WTC11 (cell line): ENCODE results near the gene DNPEP. TPM values are rescaled to one million over a fixed set of nuclear protein-coding genes. Genes with fewer than 3 reads are reported as not detected.

Experiments used
- ATAC-seq: fragments of 200-7000 bp; cut with Tn5 transposase; 2 replicates; pipeline ENCODE4 v1.10.0; 2021; ENCODE audit warnings: mild to moderate bottlenecking, moderate library complexity
- CTCF ChIA-PET: fragments of 300-600 bp; sonication (Branson Sonifier 250); formaldehyde crosslinking; loops from one replicate; lab custom pipeline; 2021; ENCODE audit warnings: antibody characterized with exemption; lab: Charles Lee
- POLR2A ChIA-PET: fragments of 350-600 bp; sonication (Branson Sonifier 250); formaldehyde crosslinking; loops from one replicate; lab custom pipeline; 2021; ENCODE audit warnings: antibody characterized with exemption; lab: Charles Lee
- DNase-seq: peaks from one replicate; pipeline ENCODE4 v3.0.0; 2021; ENCODE audit warnings: low spot score
- H3K27ac Mint-ChIP-seq: 2 replicates; pipeline ENCODE4 v1.8.0; 2021; ENCODE audit warnings: mixed read lengths
- H3K27me3 Mint-ChIP-seq: 2 replicates; pipeline ENCODE4 v1.8.0; 2021; ENCODE audit warnings: low read depth, mild to moderate bottlenecking, moderate library complexity, mixed read lengths
- H3K36me3 Mint-ChIP-seq: 2 replicates; pipeline ENCODE4 v1.8.0; 2021; ENCODE audit warnings: mixed read lengths
- H3K4me1 Mint-ChIP-seq: 2 replicates; pipeline ENCODE4 v1.8.0; 2022; ENCODE audit warnings: mixed read lengths
- H3K4me3 Mint-ChIP-seq: 2 replicates; pipeline ENCODE4 v1.8.0; 2021; ENCODE audit warnings: mild to moderate bottlenecking, moderate library complexity, mixed read lengths
- H3K9me3 Mint-ChIP-seq: 2 replicates; pipeline ENCODE4 v1.8.0; 2021; ENCODE audit warnings: mixed read lengths
- ATF1 ChIP-seq: sonication (generic); formaldehyde crosslinking; IDR thresholded peaks from 2 replicates; pipeline ENCODE4 v1.8.1; 2023; ENCODE audit warnings: mild to moderate bottlenecking, moderate library complexity, missing genetic modification reagents
- EMX1 ChIP-seq: fragments of 250-450 bp; sonication (Bioruptor Pico); IDR thresholded peaks from 2 replicates; pipeline ENCODE4 v1.8.0; 2021; ENCODE audit warnings: mild to moderate bottlenecking
- GRHL2 ChIP-seq: fragments of 250-450 bp; sonication (Bioruptor Pico); IDR thresholded peaks from 2 replicates; pipeline ENCODE4 v1.8.0; 2022; ENCODE audit warnings: mild to moderate bottlenecking, moderate library complexity; ENCODE audit not compliant: insufficient replicate concordance, severe bottlenecking
- GTF2I ChIP-seq: fragments of 250-450 bp; sonication (Bioruptor Pico); conservative IDR thresholded peaks from 2 replicates; pipeline ENCODE4 v1.4.0; 2021; ENCODE audit warnings: mild to moderate bottlenecking
- JUN ChIP-seq: sonication (generic); formaldehyde crosslinking; IDR thresholded peaks from 2 replicates; pipeline ENCODE4 v1.8.0; 2023; ENCODE audit warnings: mild to moderate bottlenecking, missing genetic modification reagents
- NFATC4 ChIP-seq: fragments of 250-450 bp; sonication (Bioruptor Pico); IDR thresholded peaks from 2 replicates; pipeline ENCODE4 v1.9.0; 2021; ENCODE audit warnings: mild to moderate bottlenecking
- RORB ChIP-seq: fragments of 250-450 bp; sonication (Bioruptor Pico); IDR thresholded peaks from 2 replicates; pipeline ENCODE4 v1.9.0; 2021; ENCODE audit warnings: mild to moderate bottlenecking
- SMAD3 ChIP-seq: sonication (generic); formaldehyde crosslinking; IDR thresholded peaks from 2 replicates; pipeline ENCODE4 v1.8.0; 2022; ENCODE audit warnings: missing genetic modification reagents, mild to moderate bottlenecking, borderline replicate concordance
- SOX15 ChIP-seq: fragments of 250-450 bp; sonication (Bioruptor Pico); IDR thresholded peaks from 2 replicates; pipeline ENCODE4 v1.9.0; 2021; ENCODE audit warnings: mild to moderate bottlenecking
- TEAD4 ChIP-seq: sonication (generic); formaldehyde crosslinking; IDR thresholded peaks from 2 replicates; pipeline ENCODE4 v1.8.0; 2022; ENCODE audit warnings: mild to moderate bottlenecking, missing genetic modification reagents
- ZNF121 ChIP-seq: sonication (generic); formaldehyde crosslinking; IDR thresholded peaks from 2 replicates; pipeline ENCODE4 v1.8.0; 2023; ENCODE audit warnings: missing genetic modification reagents
- ZNF232 ChIP-seq: sonication (generic); formaldehyde crosslinking; IDR thresholded peaks from 2 replicates; pipeline ENCODE4 v1.8.0; 2022; ENCODE audit warnings: mild to moderate bottlenecking, missing genetic modification reagents
- ZNF396 ChIP-seq: fragments of 250-450 bp; sonication (Bioruptor Pico); IDR thresholded peaks from 2 replicates; pipeline ENCODE4 v1.8.0; 2021; ENCODE audit warnings: mild to moderate bottlenecking, moderate library complexity, borderline replicate concordance
- ZNF671 ChIP-seq: fragments of 250-450 bp; sonication (Bioruptor Pico); IDR thresholded peaks from 2 replicates; pipeline ENCODE4 v1.8.0; 2021; ENCODE audit warnings: mild to moderate bottlenecking
- total RNA-seq: library from RNA; stranded (reverse); gene quantifications from 3 replicates; pipeline ENCODE4 v1.2.3, GENCODE V29; 2021
- TF ChIP-seq, protein P1 (sequence below): sonication (generic); formaldehyde crosslinking; IDR thresholded peaks from 2 replicates; pipeline ENCODE4 v1.8.1; 2023; ENCODE audit warnings: mild to moderate bottlenecking, missing genetic modification reagents
- TF ChIP-seq, protein P2 (sequence below): sonication (generic); formaldehyde crosslinking; IDR thresholded peaks from 2 replicates; pipeline ENCODE4 v1.8.1; 2022; ENCODE audit warnings: low read depth, missing genetic modification reagents, borderline replicate concordance
- TF ChIP-seq, protein P3 (sequence below): sonication (generic); formaldehyde crosslinking; IDR thresholded peaks from 2 replicates; pipeline ENCODE4 v1.8.0; 2022; ENCODE audit warnings: mild to moderate bottlenecking, missing genetic modification reagents
- TF ChIP-seq, protein P4 (sequence below): fragments of 250-450 bp; sonication (Bioruptor Pico); IDR thresholded peaks from 2 replicates; pipeline ENCODE4 v1.9.0; 2021; ENCODE audit warnings: mild to moderate bottlenecking, borderline replicate concordance
- TF ChIP-seq, protein P5 (sequence below): sonication (generic); formaldehyde crosslinking; IDR thresholded peaks from 2 replicates; pipeline ENCODE4 v1.8.0; 2022; ENCODE audit warnings: missing genetic modification reagents
- TF ChIP-seq, protein P6 (sequence below): sonication (generic); formaldehyde crosslinking; IDR thresholded peaks from 2 replicates; pipeline ENCODE4 v1.8.1; 2022; ENCODE audit warnings: mild to moderate bottlenecking, missing genetic modification reagents, moderate library complexity, borderline replicate concordance
- TF ChIP-seq, protein P7 (sequence below): sonication (generic); formaldehyde crosslinking; IDR thresholded peaks from 2 replicates; pipeline ENCODE4 v1.8.1; 2023; ENCODE audit warnings: mild to moderate bottlenecking, missing genetic modification reagents

The DNPEP gene
- total RNA-seq, 1 experiment from 2014 or later, result 67.6 TPM

DNA sequence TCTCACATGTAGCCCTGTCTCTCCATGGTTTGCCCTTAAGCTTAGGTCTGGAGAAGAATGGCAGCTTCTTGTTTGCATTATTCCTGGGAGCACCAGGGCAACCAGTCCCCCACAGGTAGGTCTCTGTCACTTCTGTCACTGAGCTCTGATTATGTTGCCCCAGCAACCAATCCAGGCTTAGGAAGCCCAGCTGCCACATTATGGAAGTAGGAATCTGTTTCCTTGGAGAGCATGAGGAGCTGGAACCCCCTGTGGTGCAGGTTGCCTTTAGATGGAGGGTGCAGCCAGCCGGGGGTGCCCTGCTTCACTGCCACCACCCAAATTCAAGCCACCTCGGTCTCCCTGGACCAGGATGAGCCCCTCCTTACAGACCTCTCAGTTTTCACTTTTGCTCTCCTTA lies 60.0 kb downstream of the DNPEP start (continued):
- no peak for TF ChIP-seq SOX15 (CRISPR knock-in tag)
- TF ChIP-seq ZNF396 (CRISPR knock-in tag), result no peak
- no peak for TF ChIP-seq GTF2I (CRISPR knock-in tag)
- no peak for TF ChIP-seq ATF1 (CRISPR knock-in tag)
- TF ChIP-seq ZNF232, result no peak
- TF ChIP-seq, protein P1, sequence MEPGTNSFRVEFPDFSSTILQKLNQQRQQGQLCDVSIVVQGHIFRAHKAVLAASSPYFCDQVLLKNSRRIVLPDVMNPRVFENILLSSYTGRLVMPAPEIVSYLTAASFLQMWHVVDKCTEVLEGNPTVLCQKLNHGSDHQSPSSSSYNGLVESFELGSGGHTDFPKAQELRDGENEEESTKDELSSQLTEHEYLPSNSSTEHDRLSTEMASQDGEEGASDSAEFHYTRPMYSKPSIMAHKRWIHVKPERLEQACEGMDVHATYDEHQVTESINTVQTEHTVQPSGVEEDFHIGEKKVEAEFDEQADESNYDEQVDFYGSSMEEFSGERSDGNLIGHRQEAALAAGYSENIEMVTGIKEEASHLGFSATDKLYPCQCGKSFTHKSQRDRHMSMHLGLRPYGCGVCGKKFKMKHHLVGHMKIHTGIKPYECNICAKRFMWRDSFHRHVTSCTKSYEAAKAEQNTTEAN (CRISPR knock-in tag), result no peak
- TF ChIP-seq, all 79 proteins: peak for 0

DNA sequence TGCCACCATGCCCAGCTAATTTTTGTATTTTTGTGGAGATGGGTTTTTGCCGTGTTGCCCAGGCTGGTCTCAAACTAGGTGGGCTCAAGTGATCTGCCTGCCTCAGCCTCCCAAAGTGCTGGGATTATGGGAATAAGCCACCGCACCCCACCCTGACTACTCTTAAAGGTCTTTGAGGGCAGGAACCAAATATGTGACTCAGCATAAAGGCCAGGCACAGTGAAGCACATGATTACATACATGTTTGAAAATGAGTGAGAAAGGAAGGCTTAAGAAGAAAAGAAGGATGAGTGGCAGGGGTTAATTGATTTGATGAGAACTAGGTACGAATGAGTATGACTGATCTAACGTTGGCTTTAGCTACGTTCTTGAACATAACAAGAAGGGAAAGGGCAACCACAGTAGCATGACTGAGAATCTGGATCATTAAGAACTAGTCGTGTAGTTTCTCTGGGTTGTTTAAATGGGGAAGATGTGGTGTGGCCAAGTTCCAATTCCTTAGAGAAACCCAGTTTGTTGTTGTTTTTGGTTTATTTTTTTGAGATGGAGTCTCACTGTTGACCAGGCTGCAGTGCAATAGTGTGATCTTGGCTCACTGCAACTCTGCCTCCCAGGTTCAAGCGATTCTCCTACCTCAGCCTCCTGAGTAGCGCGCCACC lies 61.9 kb downstream of the DNPEP start:
- Mint-ChIP-seq H3K27ac (no peak overlapping the region), H3K4me1 (no peaks in the 10 kb centered on the region), H3K9me3 (no peaks in the 10 kb centered on the region), H3K36me3 (no peaks in the 10 kb centered on the region), H3K27me3 (peaks cover 67% of the 10 kb centered on the region), H3K4me3 (no peak overlapping the region)
- ChIA-PET CTCF (interaction anchor here (1.0 kb wide), 1 partner anchor 31 kb away, joined by 4 read pairs; no protein-coding TSS in a partner anchor), POLR2A (no interaction called here)
- ATAC-seq, result no peak
- DNase-seq, result no peak
- TF ChIP-seq RORB (CRISPR knock-in tag) (no peak), NFATC4 (CRISPR knock-in tag) (no peak), GRHL2 (no peak), SMAD3 (CRISPR knock-in tag) (no peak), JUN (CRISPR knock-in tag) (no peak), ZNF671 (CRISPR knock-in tag) (no peak), EMX1 (no peak), ZNF121 (CRISPR knock-in tag) (no peak), TEAD4 (CRISPR knock-in tag) (no peak), GTF2I (CRISPR knock-in tag) (no peak)
- TF ChIP-seq, protein P2, sequence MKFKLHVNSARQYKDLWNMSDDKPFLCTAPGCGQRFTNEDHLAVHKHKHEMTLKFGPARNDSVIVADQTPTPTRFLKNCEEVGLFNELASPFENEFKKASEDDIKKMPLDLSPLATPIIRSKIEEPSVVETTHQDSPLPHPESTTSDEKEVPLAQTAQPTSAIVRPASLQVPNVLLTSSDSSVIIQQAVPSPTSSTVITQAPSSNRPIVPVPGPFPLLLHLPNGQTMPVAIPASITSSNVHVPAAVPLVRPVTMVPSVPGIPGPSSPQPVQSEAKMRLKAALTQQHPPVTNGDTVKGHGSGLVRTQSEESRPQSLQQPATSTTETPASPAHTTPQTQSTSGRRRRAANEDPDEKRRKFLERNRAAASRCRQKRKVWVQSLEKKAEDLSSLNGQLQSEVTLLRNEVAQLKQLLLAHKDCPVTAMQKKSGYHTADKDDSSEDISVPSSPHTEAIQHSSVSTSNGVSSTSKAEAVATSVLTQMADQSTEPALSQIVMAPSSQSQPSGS, result no peak
- TF ChIP-seq, protein P3, sequence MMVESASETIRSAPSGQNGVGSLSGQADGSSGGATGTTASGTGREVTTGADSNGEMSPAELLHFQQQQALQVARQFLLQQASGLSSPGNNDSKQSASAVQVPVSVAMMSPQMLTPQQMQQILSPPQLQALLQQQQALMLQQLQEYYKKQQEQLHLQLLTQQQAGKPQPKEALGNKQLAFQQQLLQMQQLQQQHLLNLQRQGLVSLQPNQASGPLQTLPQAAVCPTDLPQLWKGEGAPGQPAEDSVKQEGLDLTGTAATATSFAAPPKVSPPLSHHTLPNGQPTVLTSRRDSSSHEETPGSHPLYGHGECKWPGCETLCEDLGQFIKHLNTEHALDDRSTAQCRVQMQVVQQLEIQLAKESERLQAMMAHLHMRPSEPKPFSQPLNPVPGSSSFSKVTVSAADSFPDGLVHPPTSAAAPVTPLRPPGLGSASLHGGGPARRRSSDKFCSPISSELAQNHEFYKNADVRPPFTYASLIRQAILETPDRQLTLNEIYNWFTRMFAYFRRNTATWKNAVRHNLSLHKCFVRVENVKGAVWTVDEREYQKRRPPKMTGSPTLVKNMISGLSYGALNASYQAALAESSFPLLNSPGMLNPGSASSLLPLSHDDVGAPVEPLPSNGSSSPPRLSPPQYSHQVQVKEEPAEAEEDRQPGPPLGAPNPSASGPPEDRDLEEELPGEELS (CRISPR knock-in tag), result no peak
- TF ChIP-seq, protein P4, sequence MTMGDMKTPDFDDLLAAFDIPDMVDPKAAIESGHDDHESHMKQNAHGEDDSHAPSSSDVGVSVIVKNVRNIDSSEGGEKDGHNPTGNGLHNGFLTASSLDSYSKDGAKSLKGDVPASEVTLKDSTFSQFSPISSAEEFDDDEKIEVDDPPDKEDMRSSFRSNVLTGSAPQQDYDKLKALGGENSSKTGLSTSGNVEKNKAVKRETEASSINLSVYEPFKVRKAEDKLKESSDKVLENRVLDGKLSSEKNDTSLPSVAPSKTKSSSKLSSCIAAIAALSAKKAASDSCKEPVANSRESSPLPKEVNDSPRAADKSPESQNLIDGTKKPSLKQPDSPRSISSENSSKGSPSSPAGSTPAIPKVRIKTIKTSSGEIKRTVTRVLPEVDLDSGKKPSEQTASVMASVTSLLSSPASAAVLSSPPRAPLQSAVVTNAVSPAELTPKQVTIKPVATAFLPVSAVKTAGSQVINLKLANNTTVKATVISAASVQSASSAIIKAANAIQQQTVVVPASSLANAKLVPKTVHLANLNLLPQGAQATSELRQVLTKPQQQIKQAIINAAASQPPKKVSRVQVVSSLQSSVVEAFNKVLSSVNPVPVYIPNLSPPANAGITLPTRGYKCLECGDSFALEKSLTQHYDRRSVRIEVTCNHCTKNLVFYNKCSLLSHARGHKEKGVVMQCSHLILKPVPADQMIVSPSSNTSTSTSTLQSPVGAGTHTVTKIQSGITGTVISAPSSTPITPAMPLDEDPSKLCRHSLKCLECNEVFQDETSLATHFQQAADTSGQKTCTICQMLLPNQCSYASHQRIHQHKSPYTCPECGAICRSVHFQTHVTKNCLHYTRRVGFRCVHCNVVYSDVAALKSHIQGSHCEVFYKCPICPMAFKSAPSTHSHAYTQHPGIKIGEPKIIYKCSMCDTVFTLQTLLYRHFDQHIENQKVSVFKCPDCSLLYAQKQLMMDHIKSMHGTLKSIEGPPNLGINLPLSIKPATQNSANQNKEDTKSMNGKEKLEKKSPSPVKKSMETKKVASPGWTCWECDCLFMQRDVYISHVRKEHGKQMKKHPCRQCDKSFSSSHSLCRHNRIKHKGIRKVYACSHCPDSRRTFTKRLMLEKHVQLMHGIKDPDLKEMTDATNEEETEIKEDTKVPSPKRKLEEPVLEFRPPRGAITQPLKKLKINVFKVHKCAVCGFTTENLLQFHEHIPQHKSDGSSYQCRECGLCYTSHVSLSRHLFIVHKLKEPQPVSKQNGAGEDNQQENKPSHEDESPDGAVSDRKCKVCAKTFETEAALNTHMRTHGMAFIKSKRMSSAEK (CRISPR knock-in tag), result no peak
- TF ChIP-seq, protein P5, sequence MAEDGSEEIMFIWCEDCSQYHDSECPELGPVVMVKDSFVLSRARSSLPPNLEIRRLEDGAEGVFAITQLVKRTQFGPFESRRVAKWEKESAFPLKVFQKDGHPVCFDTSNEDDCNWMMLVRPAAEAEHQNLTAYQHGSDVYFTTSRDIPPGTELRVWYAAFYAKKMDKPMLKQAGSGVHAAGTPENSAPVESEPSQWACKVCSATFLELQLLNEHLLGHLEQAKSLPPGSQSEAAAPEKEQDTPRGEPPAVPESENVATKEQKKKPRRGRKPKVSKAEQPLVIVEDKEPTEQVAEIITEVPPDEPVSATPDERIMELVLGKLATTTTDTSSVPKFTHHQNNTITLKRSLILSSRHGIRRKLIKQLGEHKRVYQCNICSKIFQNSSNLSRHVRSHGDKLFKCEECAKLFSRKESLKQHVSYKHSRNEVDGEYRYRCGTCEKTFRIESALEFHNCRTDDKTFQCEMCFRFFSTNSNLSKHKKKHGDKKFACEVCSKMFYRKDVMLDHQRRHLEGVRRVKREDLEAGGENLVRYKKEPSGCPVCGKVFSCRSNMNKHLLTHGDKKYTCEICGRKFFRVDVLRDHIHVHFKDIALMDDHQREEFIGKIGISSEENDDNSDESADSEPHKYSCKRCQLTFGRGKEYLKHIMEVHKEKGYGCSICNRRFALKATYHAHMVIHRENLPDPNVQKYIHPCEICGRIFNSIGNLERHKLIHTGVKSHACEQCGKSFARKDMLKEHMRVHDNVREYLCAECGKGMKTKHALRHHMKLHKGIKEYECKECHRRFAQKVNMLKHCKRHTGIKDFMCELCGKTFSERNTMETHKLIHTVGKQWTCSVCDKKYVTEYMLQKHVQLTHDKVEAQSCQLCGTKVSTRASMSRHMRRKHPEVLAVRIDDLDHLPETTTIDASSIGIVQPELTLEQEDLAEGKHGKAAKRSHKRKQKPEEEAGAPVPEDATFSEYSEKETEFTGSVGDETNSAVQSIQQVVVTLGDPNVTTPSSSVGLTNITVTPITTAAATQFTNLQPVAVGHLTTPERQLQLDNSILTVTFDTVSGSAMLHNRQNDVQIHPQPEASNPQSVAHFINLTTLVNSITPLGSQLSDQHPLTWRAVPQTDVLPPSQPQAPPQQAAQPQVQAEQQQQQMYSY, result no peak
- TF ChIP-seq, protein P6, sequence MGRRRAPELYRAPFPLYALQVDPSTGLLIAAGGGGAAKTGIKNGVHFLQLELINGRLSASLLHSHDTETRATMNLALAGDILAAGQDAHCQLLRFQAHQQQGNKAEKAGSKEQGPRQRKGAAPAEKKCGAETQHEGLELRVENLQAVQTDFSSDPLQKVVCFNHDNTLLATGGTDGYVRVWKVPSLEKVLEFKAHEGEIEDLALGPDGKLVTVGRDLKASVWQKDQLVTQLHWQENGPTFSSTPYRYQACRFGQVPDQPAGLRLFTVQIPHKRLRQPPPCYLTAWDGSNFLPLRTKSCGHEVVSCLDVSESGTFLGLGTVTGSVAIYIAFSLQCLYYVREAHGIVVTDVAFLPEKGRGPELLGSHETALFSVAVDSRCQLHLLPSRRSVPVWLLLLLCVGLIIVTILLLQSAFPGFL (CRISPR knock-in tag), result no peak
- TF ChIP-seq, protein P7, sequence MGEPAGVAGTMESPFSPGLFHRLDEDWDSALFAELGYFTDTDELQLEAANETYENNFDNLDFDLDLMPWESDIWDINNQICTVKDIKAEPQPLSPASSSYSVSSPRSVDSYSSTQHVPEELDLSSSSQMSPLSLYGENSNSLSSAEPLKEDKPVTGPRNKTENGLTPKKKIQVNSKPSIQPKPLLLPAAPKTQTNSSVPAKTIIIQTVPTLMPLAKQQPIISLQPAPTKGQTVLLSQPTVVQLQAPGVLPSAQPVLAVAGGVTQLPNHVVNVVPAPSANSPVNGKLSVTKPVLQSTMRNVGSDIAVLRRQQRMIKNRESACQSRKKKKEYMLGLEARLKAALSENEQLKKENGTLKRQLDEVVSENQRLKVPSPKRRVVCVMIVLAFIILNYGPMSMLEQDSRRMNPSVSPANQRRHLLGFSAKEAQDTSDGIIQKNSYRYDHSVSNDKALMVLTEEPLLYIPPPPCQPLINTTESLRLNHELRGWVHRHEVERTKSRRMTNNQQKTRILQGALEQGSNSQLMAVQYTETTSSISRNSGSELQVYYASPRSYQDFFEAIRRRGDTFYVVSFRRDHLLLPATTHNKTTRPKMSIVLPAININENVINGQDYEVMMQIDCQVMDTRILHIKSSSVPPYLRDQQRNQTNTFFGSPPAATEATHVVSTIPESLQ (CRISPR knock-in tag), result no peak
